Vagina (tissue), 2 donors: ENCODE data around the gene RAB24.

Experiments used
- POLR2A ChIP-seq, 2 donors: fragments of 450-650 bp; IDR thresholded peaks; one replicate each; pipeline ENCODE4 v1.6.1; 2017; ENCODE audit warnings: antibody characterized with exemption in 2 of 2, mild to moderate bottlenecking in 2 of 2, moderate library complexity in 2 of 2
- TF ChIP-seq, protein P1 (sequence below), 3 experiments: fragments of 450-650 bp in 2 of 3; fragments of 200-600 bp in 1 of 3; sonication (generic) in 1 of 3; IDR thresholded peaks; one replicate each; pipeline ENCODE4 v1.5.1; 2017 to 2019; ENCODE audit warnings: antibody characterized with exemption in 3 of 3, mild to moderate bottlenecking in 2 of 3, moderate library complexity in 2 of 3

DNA sequence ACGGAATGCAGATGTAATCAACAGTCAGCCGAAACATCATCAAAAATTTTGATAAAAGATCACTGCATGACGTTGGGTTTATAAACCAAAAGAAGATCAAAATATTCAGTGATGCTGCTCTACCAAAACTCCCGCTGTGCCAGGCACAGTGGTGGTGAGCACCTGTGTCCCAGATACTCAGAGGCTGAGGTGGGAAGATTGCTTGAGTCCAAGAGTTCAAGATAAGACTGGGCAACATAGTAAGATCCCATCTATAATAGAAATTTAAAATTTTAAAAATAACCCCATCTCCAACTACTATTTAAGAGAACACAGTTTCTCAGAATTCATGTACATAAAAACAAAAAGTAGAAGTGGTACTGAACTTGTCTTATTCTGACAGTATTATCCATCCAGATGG is 44.2 kb upstream of the RAB24 start:
- no peak for TF ChIP-seq POLR2A (IDR thresholded peaks at IDR 0.05)
- TF ChIP-seq, protein P1, sequence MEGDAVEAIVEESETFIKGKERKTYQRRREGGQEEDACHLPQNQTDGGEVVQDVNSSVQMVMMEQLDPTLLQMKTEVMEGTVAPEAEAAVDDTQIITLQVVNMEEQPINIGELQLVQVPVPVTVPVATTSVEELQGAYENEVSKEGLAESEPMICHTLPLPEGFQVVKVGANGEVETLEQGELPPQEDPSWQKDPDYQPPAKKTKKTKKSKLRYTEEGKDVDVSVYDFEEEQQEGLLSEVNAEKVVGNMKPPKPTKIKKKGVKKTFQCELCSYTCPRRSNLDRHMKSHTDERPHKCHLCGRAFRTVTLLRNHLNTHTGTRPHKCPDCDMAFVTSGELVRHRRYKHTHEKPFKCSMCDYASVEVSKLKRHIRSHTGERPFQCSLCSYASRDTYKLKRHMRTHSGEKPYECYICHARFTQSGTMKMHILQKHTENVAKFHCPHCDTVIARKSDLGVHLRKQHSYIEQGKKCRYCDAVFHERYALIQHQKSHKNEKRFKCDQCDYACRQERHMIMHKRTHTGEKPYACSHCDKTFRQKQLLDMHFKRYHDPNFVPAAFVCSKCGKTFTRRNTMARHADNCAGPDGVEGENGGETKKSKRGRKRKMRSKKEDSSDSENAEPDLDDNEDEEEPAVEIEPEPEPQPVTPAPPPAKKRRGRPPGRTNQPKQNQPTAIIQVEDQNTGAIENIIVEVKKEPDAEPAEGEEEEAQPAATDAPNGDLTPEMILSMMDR (IDR thresholded peaks at IDR 0.05) = no peak
